K562 (cell line): Measurements from ENCODE around the gene TMEM243. TPM values are rescaled to one million over a fixed set of nuclear protein-coding genes. Genes with fewer than 3 reads are reported as not detected.
A peak's percentile ranks its signal among the peaks of the same experiment; 100 is the strongest.
"Not testable (repeated sequence)": the region's sequence is repeated elsewhere in the genome, so short reads cannot be mapped to it uniquely, and the experiment has no call there.

Experiments used
- ATAC-seq: fragments of 200-7000 bp; cut with Tn5 transposase; 3 replicates; pipeline ENCODE4 v1.9.1; 2020; ENCODE audit warnings: moderate library complexity
- BruUV-seq: library from RNA; stranded (reverse); fragments of 400-500 nt; replicated peaks from 2 replicates; lab custom pipeline; 2021; lab: Mats Ljungman, UMichigan
- CTCF ChIA-PET: fragments of 300-600 bp; formaldehyde crosslinking; extraction: SDS; loops from one replicate; lab custom pipeline; 2021; ENCODE audit warnings: low intra/inter-chr PET ratio; lab: Yijun Ruan, JAX
- POLR2A ChIA-PET: fragments of 300-600, 350-650 bp; sonication (Branson Sonifier 250); formaldehyde crosslinking; extraction: SDS; loops from one replicate; lab custom pipeline; 2021; ENCODE audit warnings: antibody characterized with exemption, inconsistent platforms; lab: Yijun Ruan, JAX
- DNase-seq, 4 experiments: peaks; one replicate each; pipeline versions ENCODE4 v3.0.0 to v3.0.0-alpha.2; 2011 to 2018; ENCODE audit warnings: low spot score in 3 of 4, mixed read lengths in 3 of 4; ENCODE audit errors: extremely low read depth in 1 of 4
- FAIRE-seq: peaks from 2 replicates; lab custom pipeline; 2011; peaks lifted over from hg19 to GRCh38; lab: Jason Lieb, UNC
- H2AFZ ChIP-seq: 2 replicates; pipeline ENCODE4 v1.6.0; 2011; ENCODE audit warnings: low read depth, low read length, control low read depth, inconsistent platforms
- H3K27ac ChIP-seq: fragments of 200-600 bp; 3 replicates; pipeline ENCODE4 v1.8.0; 2011; ENCODE audit warnings: low read depth, mild to moderate bottlenecking, control low read depth, inconsistent platforms, low read length, moderate library complexity, mixed read lengths; ENCODE audit errors: extremely low read depth
- H3K27me3 ChIP-seq, 2 experiments: fragments of 300-600 bp in 1 of 2; 2 replicates in 1 of 2; 3 replicates in 1 of 2; pipeline versions ENCODE4 v1.6.0 to v1.8.0; 2011; ENCODE audit warnings: inconsistent platforms in 2 of 2, low read length in 2 of 2, mild to moderate bottlenecking in 1 of 2, mixed read lengths in 1 of 2, moderate library complexity in 1 of 2; ENCODE audit not compliant: control insufficient read depth in 2 of 2, insufficient read depth in 2 of 2
- H3K36me3 ChIP-seq: fragments of 300-600 bp; 3 replicates; pipeline ENCODE4 v1.8.0; 2011; ENCODE audit warnings: mild to moderate bottlenecking, low read length, inconsistent platforms; ENCODE audit not compliant: control insufficient read depth, insufficient read depth
- H3K4me1 ChIP-seq, 2 experiments: fragments of 200-600 bp in 1 of 2; replicated peaks in 1 of 2; 2 replicates in 1 of 2; 3 replicates in 1 of 2; pipeline versions ENCODE4 v1.5.1 to v1.8.0; 2011; ENCODE audit warnings: inconsistent platforms in 2 of 2, low read length in 2 of 2, mild to moderate bottlenecking in 1 of 2, mixed read lengths in 1 of 2, moderate library complexity in 1 of 2; ENCODE audit not compliant: control insufficient read depth in 2 of 2, insufficient read depth in 2 of 2
- H3K4me2 ChIP-seq: 2 replicates; pipeline ENCODE4 v1.6.1; 2011; ENCODE audit warnings: low read length, control low read depth, inconsistent platforms, mixed read lengths; ENCODE audit not compliant: insufficient read depth
- H3K4me3 ChIP-seq: fragments of 200-600 bp; sonication (generic), shearing (Covaris generic); 2 replicates; pipeline ENCODE4 v1.5.1; 2016; ENCODE audit warnings: control low read depth, inconsistent platforms
- H3K79me2 ChIP-seq: fragments of 200-600 bp; 3 replicates; pipeline ENCODE4 v1.8.0; 2011; ENCODE audit warnings: low read length, inconsistent platforms; ENCODE audit not compliant: control insufficient read depth, insufficient read depth
- H3K9ac ChIP-seq, 2 experiments: 2 replicates each; pipeline versions ENCODE4 v1.6.0 to v1.6.1; 2011; ENCODE audit warnings: low read depth in 2 of 2, low read length in 2 of 2, control low read depth in 1 of 2, inconsistent platforms in 1 of 2, mild to moderate bottlenecking in 1 of 2, mixed read lengths in 1 of 2; ENCODE audit not compliant: insufficient read depth in 1 of 2
- H3K9me1 ChIP-seq: one replicate; pipeline ENCODE4 v1.6.0; 2011; ENCODE audit warnings: inconsistent platforms, mild to moderate bottlenecking, low read length, moderate library complexity; ENCODE audit not compliant: control insufficient read depth, insufficient read depth
- H3K9me3 ChIP-seq: replicated peaks from 2 replicates; pipeline ENCODE4 v1.5.1; 2011; ENCODE audit warnings: low read depth, low read length, inconsistent platforms; ENCODE audit not compliant: control insufficient read depth, insufficient read depth
- H4K20me1 ChIP-seq: replicated peaks from 2 replicates; pipeline ENCODE4 v1.6.1; 2011; ENCODE audit warnings: low read length, inconsistent platforms, mixed read lengths; ENCODE audit not compliant: control insufficient read depth, insufficient read depth
- CBX3 ChIP-seq, 2 experiments: IDR thresholded peaks; 1 replicate in 1 of 2; 2 replicates in 1 of 2; pipeline ENCODE4 v1.6.1; 2012; ENCODE audit warnings: inconsistent platforms in 2 of 2, low read length in 2 of 2, borderline replicate concordance in 1 of 2, control low read depth in 1 of 2
- CBX5 ChIP-seq: IDR thresholded peaks from 2 replicates; pipeline ENCODE4 v1.6.1; 2014; ENCODE audit warnings: low read depth, borderline replicate concordance
- FIP1L1 ChIP-seq: fragments of 200-400 bp; formaldehyde crosslinking; IDR thresholded peaks from 2 replicates; pipeline ENCODE4 v1.6.1; 2018; ENCODE audit warnings: mild to moderate bottlenecking, low read depth, low read length; ENCODE audit not compliant: poor library complexity, severe bottlenecking
- MAFG ChIP-seq: fragments of 450-650 bp; conservative IDR thresholded peaks from 2 replicates; pipeline ENCODE4 v1.6.1; 2016; ENCODE audit warnings: missing genetic modification characterization, missing compliant biosample characterization
- SRSF1 ChIP-seq: fragments of 200-400 bp; formaldehyde crosslinking; IDR thresholded peaks from 2 replicates; pipeline ENCODE4 v1.6.1; 2017; ENCODE audit warnings: mild to moderate bottlenecking, low read depth, low read length, moderate library complexity
- TBL1XR1 ChIP-seq, 2 experiments: IDR thresholded peaks; 2 replicates each; pipeline ENCODE4 v1.6.1; 2012; ENCODE audit warnings: improper control_type of control experiment in 2 of 2, low read length in 2 of 2, mild to moderate bottlenecking in 1 of 2
- TRIM24 ChIP-seq, 2 experiments: fragments of 450-650 bp; IDR thresholded peaks; 2 replicates each; pipeline ENCODE4 v1.6.1; 2016
- TRIM28 ChIP-seq: fragments of 450-650 bp; IDR thresholded peaks from 2 replicates; pipeline ENCODE4 v1.6.1; 2017
- ZNF699 ChIP-seq: fragments of 250-450 bp; sonication (Bioruptor Pico); IDR thresholded peaks from 2 replicates; pipeline ENCODE4 v1.8.0; 2021; ENCODE audit warnings: mild to moderate bottlenecking, moderate library complexity; ENCODE audit not compliant: insufficient replicate concordance
- ZNF707 ChIP-seq: fragments of 250-450 bp; sonication (Bioruptor Pico); conservative IDR thresholded peaks from 2 replicates; pipeline ENCODE4 v1.8.0; 2022; ENCODE audit warnings: inconsistent platforms, mild to moderate bottlenecking, moderate library complexity
- WGBS: fragments of 100-300 bp; shearing (Covaris generic); methylation state at CpG from one replicate; pipeline ENCODE4 v1.1.6; 2016; ENCODE audit warnings: low coverage, mixed read lengths; ENCODE audit not compliant: insufficient coverage; ENCODE audit errors: missing lambda C conversion rate; 5-methylcytosine and 5-hydroxymethylcytosine counted together
- in situ Hi-C: fragments of 300-500 bp; cut with MboI; formaldehyde crosslinking; loops from 4 replicates; pipeline ENCODE4 v1.15.0; 2018; ENCODE audit warnings: inconsistent platforms, mixed read lengths
- intact Hi-C: fragments of 100-400 bp; cut with micrococcal nuclease; formaldehyde crosslinking; loops from 2 replicates; pipeline ENCODE4 v1.14.2; 2022
- polyA plus RNA-seq, 8 experiments: library from polyadenylated mRNA; depleted of rRNA in 4 of 8; stranded (reverse) in 5 of 8; unstranded in 3 of 8; fragments of >200 nt; fragmentation: Nextera tagmentation in 2 of 8; fragmentation: Illumina TruSeq in 1 of 8; extraction: Ambion mirVana in 2 of 8; extraction: Trizol in 1 of 8; gene quantifications; 2 replicates each; pipeline versions ENCODE4 v1.2.1 to v1.2.3, GENCODE V29; 2011 to 2014; ENCODE audit warnings: inconsistent platforms in 1 of 8, missing spikeins in 1 of 8
- total RNA-seq, 7 experiments: library from RNA; depleted of rRNA in 6 of 7; stranded (reverse); fragments of >200 nt in 6 of 7; fragmentation: Illumina TruSeq in 2 of 7; extraction: Trizol in 2 of 7; gene quantifications; 2 replicates each; pipeline versions ENCODE4 v1.2.1 to v1.2.3, GENCODE V29; 2011 to 2021; ENCODE audit warnings: low replicate concordance in 1 of 7
- TF ChIP-seq, protein P1 (sequence below): sonication (generic); formaldehyde crosslinking; IDR thresholded peaks from 2 replicates; pipeline ENCODE4 v1.8.1; 2023; ENCODE audit warnings: mild to moderate bottlenecking, missing genetic modification reagents
- TF ChIP-seq, protein P2 (sequence below): fragments of 450-650 bp; IDR thresholded peaks from 2 replicates; pipeline ENCODE4 v1.6.1; 2018; ENCODE audit warnings: mild to moderate bottlenecking, low read depth; ENCODE audit not compliant: partially characterized antibody

TMEM243 gene
- total and polyA plus RNA-seq, 9 of the 15 experiments (the other 6 are each of a cell fraction or from before 2014, with no cell fraction given), result 3.9 to 8.6 (median 6.1) TPM

DNA sequence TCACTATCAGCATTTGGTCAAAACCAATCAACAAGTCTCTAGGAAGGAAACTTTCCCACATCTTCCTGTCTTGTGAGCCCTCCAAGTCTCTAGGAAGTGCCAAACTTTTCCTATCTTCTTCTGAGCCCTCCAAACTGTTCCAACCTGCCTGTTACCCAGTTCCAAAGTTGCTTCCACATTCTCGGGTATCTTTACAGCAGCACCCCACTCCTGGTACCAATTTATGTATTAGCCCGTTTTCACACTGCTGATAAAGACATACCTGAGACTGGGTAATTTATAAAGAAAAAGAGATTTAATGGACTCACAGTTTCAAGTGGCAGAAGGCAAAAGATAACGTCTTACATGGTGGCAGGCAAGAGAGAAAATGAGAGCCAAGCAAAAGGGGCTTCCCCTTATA lies 13.8 kb downstream of the TMEM243 start:
- not testable (repeated sequence) for ATAC-seq
- peak; percentile 98 for TF ChIP-seq ZNF707 (CRISPR knock-in tag)
- TF ChIP-seq CBX3 (IDR thresholded peaks at IDR 0.05; ENCODE audit: borderline replicate concordance in 1 of 2, low read length in 2 of 2), result 0 out of 3 replicates have a peak, but pooled peaks of 1 of the 2 experiments have one; percentile 63
- peak; percentile 73; the same call in 1 of the 2 replicates for TF ChIP-seq TRIM28
- TF ChIP-seq, all 486 proteins: peak for 3; not testable (repeated sequence) for 483
- 9% methylated on average over 3 of the region's 3 CpGs for WGBS
- CTCF ChIA-PET, H3K27me3 ChIP-seq, H2AFZ ChIP-seq, FAIRE-seq, H3K4me1 ChIP-seq, POLR2A ChIA-PET, H3K4me2 ChIP-seq, H3K27ac ChIP-seq, BruUV-seq, H3K79me2 ChIP-seq, DNase-seq, H3K9ac ChIP-seq, in situ Hi-C loops, intact Hi-C loops, H3K9me3 ChIP-seq, H3K9me1 ChIP-seq, H4K20me1 ChIP-seq, H3K36me3 ChIP-seq, H3K4me3 ChIP-seq: not testable (repeated sequence)

DNA sequence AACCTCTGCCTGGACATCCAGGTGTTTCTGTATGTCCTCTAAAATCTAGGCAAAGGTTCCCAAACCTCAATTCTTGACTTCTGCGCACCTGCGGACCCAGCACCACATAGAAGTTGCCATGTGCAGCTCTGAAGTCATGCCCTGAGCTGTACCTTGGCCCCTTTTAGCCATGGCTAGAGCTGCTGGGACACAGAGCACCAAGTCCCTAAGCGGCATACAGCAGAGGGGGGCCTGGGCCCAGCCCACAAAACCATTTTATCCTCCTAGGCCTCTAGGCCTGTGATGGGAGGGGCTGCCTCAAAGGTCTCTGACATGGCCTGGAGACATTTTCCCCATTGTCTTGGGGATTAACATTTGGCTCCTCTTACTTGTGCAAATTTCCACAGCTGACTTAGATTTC lies 14.6 kb downstream of the TMEM243 start:
- no peak overlapping the region for H2AFZ ChIP-seq
- no peaks in the 10 kb centered on the region for H3K4me1 ChIP-seq
- peaks cover 8% of the 10 kb centered on the region for H3K9me3 ChIP-seq
- BruUV-seq, result no TSS peak
- H3K4me3 ChIP-seq, result no peak overlapping the region
- ChIA-PET CTCF (no interaction called here), POLR2A (interaction anchor here (0.7 kb wide), 1 partner anchor 100 kb away, joined by 3 read pairs; no protein-coding TSS in a partner anchor)
- intact Hi-C loops (no loop called here), in situ Hi-C loops (no loop called here)
- H3K36me3 ChIP-seq, result peaks cover 4% of the 10 kb centered on the region; the same call in 1 of the 3 replicates
- ATAC-seq (no peak), DNase-seq (peak in 1 of 4 experiments; percentile 25), FAIRE-seq (no peak)
- no peaks in the 10 kb centered on the region for H3K9me1 ChIP-seq
- H3K9ac ChIP-seq, result no peak overlapping the region
- no peaks in the 10 kb centered on the region for H3K79me2 ChIP-seq
- H3K4me2 ChIP-seq, result no peak overlapping the region
- no peaks in the 10 kb centered on the region for H3K27me3 ChIP-seq
- no peaks in the 10 kb centered on the region for H4K20me1 ChIP-seq
- WGBS, result 40% methylated on average over 3 of the region's 3 CpGs
- no peak overlapping the region for H3K27ac ChIP-seq
- TF ChIP-seq SRSF1 (no peak), TRIM24 (IDR thresholded peaks at IDR 0.05) (peak in 1 of 2 experiments; percentile 28; a peak in 1 of 4 replicates), ZNF699 (CRISPR knock-in tag) (no peak), FIP1L1 (no peak), TBL1XR1 (IDR thresholded peaks at IDR 0.05; ENCODE audit: low read length in 2 of 2) (no peak), CBX5 (peak; percentile 96), MAFG (tag) (no peak)
- TF ChIP-seq, protein P1, sequence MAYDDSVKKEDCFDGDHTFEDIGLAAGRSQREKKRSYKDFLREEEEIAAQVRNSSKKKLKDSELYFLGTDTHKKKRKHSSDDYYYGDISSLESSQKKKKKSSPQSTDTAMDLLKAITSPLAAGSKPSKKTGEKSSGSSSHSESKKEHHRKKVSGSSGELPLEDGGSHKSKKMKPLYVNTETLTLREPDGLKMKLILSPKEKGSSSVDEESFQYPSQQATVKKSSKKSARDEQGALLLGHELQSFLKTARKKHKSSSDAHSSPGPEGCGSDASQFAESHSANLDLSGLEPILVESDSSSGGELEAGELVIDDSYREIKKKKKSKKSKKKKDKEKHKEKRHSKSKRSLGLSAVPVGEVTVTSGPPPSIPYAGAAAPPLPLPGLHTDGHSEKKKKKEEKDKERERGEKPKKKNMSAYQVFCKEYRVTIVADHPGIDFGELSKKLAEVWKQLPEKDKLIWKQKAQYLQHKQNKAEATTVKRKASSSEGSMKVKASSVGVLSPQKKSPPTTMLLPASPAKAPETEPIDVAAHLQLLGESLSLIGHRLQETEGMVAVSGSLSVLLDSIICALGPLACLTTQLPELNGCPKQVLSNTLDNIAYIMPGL (CRISPR knock-in tag), result no peak
- TF ChIP-seq, protein P2, sequence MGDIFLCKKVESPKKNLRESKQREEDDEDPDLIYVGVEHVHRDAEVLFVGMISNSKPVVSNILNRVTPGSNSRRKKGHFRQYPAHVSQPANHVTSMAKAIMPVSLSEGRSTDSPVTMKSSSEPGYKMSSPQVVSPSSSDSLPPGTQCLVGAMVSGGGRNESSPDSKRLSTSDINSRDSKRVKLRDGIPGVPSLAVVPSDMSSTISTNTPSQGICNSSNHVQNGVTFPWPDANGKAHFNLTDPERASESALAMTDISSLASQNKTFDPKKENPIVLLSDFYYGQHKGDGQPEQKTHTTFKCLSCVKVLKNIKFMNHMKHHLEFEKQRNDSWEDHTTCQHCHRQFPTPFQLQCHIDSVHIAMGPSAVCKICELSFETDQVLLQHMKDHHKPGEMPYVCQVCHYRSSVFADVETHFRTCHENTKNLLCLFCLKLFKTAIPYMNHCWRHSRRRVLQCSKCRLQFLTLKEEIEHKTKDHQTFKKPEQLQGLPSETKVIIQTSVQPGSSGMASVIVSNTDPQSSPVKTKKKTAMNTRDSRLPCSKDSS, result peak; percentile 68
